GM19025 (cell line): ENCODE data around the gene KCP.

Experiments used
- ATAC-seq: cut with Tn5 transposase; IDR thresholded peaks from one replicate; pipeline ENCODE4 v1.9.1; 2021; ENCODE audit warnings: mild to moderate bottlenecking, low read depth, moderate library complexity; ENCODE audit not compliant: unreplicated experiment

KCP gene

DNA sequence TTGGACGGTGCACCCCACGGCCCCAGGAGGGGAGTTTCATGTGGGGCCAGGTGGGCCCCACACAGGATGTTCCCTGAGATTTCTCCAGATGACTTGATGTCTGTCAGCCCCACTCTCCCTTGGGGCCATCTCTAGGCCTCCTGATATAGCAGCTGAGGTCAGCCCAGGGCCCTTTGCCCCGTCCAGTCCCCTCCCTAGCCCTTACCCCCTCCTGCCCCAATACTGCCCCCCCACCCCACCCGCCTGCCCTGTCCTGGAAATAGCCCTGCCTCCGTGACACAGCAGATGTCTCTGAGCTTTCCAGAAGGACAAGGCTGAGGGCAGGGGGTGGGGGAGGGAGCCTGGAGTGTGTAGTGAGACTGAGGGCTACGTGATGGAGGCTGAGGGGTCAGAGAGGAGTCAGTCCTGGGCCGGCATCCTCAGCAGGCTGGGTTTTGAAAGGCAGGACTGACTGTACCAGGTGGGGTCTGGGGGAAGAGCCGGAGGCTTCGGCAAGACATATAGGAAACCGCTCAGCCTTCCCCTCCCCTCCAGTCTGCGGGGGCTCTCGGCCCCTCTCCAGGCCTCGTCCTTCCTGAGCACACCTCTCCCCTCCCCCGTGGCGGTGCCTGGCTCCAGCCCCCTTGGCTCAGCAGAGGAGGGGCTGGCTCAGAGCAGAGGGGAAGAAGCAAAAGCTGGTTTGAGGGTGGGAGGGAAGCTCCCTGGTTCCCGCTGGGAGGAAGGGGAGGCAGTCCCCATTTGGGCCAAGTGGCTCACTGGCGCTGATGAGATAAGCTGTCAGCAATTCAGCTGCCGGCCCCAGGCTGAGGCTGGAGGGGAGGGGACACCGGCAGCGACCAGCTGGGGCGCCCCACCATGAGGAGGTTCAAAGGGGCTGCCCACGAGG, 78.3 kb downstream of the KCP start:
- ATAC-seq: no peak

DNA sequence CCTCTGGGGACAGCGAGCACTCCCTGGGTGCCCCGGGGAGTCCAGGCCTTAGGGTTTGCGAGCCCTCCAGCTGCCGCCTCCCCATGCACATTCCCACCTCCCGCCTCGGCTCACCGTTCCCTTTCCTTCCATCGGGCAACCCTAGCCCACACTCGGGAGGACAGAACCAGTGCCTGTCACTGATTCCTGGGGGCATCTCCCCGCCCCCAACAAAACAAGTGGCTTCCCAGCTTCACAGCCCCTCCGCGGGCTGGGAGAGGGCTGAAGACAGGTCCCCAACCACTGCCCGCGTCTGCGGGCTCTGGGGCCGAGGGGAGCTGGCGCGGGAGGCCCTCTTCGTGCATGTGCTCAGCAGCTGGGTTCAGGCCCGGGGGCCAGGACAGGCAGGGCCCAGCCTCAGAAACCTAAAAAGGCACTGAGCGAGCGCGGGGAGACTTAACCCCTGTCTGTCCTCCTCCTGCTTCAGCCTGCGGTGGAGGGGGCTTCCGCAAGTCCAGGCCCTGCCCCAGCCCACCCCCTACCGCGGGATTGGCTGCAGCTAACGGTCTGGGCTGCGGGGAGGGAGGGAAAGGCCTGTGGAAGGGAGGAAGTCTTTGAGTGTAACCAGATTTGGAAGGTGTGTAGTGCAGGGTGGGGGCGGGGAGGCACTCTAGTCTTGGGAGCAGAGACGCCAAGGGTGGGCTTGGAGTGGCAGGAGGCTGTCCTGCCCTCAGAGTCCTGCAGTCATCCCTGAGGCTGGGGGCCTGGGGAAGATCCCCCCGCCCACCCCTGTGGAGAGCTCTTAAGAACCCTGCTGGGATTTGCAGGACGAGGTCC, 79.1 kb downstream of the KCP start:
- no peak for ATAC-seq

DNA sequence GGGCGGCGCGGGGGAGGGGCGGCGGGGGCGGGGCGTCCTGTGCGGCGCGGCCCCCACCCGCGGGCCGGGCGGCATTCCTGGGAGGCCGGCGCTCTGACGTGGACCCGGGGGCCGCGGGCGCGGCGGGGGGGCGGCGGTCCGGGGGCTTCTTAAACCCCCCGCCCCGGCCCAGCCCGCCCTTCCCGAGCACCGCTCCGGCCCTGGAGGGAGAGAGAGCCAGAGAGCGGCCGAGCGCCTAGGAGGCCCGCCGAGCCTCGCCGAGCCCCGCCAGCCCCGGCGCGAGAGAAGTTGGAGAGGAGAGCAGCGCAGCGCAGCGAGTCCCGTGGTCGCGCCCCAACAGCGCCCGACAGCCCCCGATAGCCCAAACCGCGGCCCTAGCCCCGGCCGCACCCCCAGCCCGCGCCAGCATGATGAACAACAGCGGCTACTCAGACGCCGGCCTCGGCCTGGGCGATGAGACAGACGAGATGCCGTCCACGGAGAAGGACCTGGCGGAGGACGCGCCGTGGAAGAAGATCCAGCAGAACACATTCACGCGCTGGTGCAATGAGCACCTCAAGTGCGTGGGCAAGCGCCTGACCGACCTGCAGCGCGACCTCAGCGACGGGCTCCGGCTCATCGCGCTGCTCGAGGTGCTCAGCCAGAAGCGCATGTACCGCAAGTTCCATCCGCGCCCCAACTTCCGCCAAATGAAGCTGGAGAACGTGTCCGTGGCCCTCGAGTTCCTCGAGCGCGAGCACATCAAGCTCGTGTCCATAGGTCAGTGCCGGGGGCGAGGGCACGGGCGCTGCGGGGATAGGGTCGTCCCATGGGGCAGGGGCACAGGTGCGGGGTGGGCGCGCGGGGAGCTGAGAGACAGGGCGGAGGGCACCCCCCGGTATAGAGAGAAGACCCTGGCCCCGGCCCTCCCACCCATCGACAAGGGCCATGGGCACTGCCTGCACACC, 80.0 kb downstream of the KCP start, which contains the start of gene FLNC:
TSS of gene FLNC (plus strand) at position 176 of the 947 bp plus-strand sequence. CDS start at position 408, 232 bp downstream.
- ATAC-seq: no peak

DNA sequence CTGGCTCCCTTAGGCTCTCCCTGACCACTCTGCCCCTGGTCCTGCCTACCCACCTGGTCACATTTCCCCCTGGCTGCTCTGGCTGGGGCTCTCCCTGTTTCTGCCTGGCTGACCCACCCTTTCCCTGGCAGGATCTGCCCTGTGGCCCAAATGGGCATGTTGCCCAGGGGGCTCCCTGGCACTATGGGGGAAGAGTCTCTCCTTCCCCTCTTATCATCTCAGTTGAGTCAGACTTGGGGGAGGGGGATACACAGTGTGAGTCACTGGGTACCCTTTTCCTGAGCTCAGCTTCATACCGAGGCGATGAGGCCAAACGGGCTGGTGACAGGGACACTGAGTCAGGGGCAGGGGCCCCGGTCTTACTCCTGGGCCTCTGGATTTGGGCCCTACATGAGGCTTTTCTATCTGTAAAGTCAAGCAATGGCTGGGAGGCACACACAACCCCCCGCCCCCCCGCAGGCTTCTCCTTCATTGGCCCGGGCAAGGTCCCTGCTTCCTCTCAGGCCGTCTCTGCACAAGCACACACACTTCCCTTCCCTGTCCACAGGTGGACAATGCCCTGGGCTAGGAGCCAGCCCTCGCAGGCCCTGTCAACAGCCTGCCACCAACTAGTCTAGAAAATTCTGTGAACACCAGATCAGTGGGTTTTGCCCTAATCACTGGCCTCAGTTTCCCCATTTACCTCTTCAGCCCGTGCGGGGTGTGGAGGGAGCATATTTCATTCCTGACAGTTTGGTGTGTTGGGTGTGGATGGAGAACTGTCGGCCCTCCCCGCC, 80.9 kb downstream of the KCP start:
- no peak for ATAC-seq

DNA sequence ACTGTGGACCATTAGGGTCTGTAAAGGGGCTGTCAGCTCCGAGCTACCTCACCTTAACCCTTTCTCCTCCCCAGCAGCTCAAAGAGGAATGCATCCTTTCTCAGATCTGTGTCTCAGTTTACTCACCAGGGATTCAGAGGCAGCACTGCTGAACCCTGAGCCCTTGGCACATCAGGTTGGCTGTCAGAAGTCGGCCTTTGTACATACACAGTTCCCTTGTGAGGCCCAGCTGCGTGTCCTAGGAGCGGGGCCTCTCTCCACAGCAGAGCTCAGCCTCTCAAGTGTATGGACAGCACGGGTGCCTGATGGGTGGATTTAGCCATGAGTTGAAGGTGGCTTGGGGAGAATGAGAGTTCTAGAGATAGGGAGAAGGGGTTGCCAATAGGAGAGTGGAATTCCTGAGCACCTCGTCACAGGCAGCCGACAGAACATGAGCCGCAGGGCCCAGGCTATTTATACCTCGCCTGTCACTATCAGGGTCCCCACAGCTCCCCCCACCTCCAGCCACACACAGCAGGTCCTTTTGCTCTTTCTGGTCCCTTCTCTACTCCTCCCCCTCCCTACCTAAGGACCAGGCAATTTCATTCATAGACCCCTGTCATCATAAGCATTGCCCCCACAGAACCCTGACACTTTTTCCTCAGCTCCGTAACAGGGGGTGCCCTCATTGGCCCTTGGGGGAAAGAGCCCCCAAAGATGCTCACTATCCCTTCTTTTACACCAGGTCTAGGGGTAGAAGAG, 82.4 kb downstream of the KCP start:
- ATAC-seq: no peak

DNA sequence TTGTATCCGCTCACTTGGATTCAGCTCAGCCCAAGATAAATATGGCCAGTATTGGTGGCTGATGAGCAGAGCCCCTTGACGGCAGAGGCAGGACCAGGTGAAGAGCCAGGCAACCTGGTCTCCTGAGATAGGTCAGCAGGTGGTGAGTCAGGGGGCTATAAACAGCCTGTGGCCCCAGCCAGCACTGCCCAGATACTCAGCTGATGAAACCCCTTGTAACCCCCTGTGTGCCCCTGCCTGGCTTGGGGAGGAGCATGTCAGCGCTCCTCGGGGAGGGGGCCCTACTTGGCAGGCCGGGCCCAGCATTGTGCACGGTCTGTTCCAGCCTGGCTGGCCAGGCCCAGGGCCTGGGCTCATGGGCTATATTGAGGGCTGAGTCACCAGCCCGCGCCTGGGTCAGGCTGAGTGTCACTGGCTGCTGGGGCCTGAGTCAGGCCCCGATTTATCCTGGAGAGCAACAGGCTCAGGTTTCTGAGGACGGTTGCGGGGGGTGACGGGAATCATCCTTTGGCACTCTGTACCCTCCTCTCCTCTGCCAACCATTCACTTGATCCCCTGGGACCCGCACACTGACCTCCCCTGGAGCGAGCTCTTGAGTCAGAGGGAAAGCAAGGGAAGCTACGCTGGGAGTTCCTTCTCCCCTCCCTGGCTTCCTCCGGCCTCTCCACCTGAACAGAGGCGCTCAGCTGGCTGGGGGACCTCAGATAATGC, 83.1 kb downstream of the KCP start:
- no peak for ATAC-seq

DNA sequence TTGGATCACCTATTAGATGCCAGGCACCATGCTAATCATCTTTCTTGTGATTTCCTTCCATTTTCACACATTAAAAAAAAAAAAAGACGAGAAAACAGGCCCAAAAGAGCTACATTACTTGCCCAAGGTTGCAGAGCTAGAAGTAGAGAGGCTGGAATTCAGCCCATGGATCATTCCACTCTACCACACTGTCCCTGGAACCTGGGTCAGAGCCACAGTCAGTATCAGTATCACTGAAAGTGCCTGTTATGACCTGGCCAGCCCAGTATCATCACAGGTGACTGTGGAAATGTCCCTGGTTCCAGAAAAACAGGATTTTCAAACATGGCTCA, 83.6 kb downstream of the KCP start:
- ATAC-seq: no peak
